IMR-90 (cell line): ENCODE measurements around the gene P2RY14.

Experiments
- SMC3 ChIP-seq: fragments of 150-350 bp; IDR thresholded peaks from 2 replicates; pipeline ENCODE4 v1.6.1; 2016; ENCODE audit warnings: low read depth, mild to moderate bottlenecking, antibody characterized with exemption, low read length, moderate library complexity
- TF ChIP-seq, protein P1 (sequence below): conservative IDR thresholded peaks from 2 replicates; pipeline ENCODE4 v1.5.1; 2012; ENCODE audit warnings: mild to moderate bottlenecking, low read depth, low read length, improper control_type of control experiment

DNA sequence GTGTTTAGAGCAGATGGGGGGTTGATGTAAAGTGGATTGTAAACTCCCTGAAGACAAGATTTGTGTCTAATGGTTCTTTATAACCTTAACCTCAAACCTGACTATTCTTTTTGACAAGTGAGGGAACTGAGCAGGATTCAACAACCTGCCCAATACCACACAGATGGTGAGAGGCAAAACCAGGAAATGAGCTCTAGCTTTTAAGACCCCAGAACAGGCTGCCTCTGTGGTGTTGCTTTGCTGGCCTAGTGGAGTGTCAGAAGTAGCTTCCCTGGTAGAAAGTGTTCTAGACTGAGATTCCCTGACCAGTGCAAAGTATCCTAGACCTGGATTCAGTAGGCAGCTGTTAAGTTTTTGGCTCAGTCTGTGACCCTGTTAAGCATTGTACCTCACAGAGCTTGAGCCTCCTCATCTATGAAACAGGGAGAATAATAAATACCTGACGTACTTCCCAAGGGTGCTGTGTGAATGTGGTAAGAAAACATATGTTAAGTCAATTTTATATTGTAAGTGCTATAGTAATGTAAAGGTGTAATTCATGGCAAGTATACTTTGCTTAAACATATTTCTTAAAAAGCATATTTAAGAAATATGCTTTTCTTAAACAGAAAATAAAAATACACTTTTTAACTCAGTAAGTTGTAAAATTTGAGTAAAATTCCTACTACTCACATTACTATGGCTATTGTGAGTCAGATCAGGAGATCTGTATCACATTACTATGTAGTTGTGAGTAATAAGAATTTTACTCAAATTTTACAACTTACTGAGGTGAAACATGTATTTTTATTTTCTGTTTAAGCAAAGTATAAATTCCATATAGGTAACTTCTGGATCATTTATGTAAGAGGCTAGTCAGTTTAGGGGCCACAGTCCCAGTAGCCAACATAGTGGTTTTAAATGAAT is 29.5 kb upstream of the P2RY14 start:
- no peak for TF ChIP-seq SMC3
- TF ChIP-seq, protein P1, sequence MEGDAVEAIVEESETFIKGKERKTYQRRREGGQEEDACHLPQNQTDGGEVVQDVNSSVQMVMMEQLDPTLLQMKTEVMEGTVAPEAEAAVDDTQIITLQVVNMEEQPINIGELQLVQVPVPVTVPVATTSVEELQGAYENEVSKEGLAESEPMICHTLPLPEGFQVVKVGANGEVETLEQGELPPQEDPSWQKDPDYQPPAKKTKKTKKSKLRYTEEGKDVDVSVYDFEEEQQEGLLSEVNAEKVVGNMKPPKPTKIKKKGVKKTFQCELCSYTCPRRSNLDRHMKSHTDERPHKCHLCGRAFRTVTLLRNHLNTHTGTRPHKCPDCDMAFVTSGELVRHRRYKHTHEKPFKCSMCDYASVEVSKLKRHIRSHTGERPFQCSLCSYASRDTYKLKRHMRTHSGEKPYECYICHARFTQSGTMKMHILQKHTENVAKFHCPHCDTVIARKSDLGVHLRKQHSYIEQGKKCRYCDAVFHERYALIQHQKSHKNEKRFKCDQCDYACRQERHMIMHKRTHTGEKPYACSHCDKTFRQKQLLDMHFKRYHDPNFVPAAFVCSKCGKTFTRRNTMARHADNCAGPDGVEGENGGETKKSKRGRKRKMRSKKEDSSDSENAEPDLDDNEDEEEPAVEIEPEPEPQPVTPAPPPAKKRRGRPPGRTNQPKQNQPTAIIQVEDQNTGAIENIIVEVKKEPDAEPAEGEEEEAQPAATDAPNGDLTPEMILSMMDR, result no peak
